Psoas muscle (tissue), 8 donors: ENCODE measurements around the gene PPFIA1. TPM values are rescaled to one million over a fixed set of nuclear protein-coding genes. Genes with fewer than 3 reads are reported as not detected.

ENCODE experiments used
- ATAC-seq, 4 donors: fragments of 200-7000 bp; cut with Tn5 transposase; one replicate each; pipeline ENCODE4 v1.9.1; 2020; ENCODE audit warnings: moderate library complexity in 3 of 4, mild to moderate bottlenecking in 2 of 4
- DNase-seq, 2 donors: peaks; one replicate each; pipeline ENCODE4 v3.0.0-alpha.2; 2020
- H3K27ac ChIP-seq: fragments of 200-600 bp; one replicate; pipeline ENCODE4 v1.8.0; 2022
- H3K27me3 ChIP-seq, 3 donors: fragments of 200-600 bp in 1 of 3; one replicate each; pipeline versions ENCODE4 v1.6.1 to v1.8.0; 2013 to 2022; ENCODE audit warnings: low read length in 2 of 3, mild to moderate bottlenecking in 2 of 3, moderate library complexity in 1 of 3; ENCODE audit not compliant: insufficient read depth in 3 of 3
- H3K36me3 ChIP-seq, 2 donors: fragments of 200-600 bp in 1 of 2; one replicate each; pipeline versions ENCODE4 v1.6.1 to v1.8.0; 2013 to 2022; ENCODE audit warnings: low read depth in 1 of 2, mild to moderate bottlenecking in 1 of 2, moderate library complexity in 1 of 2; ENCODE audit not compliant: insufficient read depth in 1 of 2
- H3K4me1 ChIP-seq: fragments of 200-600 bp; one replicate; pipeline ENCODE4 v1.8.0; 2022
- H3K4me3 ChIP-seq: fragments of 200-600 bp; one replicate; pipeline ENCODE4 v1.8.0; 2022; ENCODE audit warnings: mild to moderate bottlenecking
- H3K9me3 ChIP-seq: fragments of 200-600 bp; one replicate; pipeline ENCODE4 v1.8.0; 2022
- CTCF ChIP-seq: fragments of 200-600 bp; IDR thresholded peaks from one replicate; pipeline ENCODE4 v1.8.0; 2022; ENCODE audit warnings: antibody characterized with exemption
- WGBS, 3 donors: extraction: QIAGEN DNeasy Blood & Tissue Kit; methylation state at CpG; one replicate each; pipeline versions ENCODE4 v1.1.6 to v1.1.7; 2013; 5-methylcytosine and 5-hydroxymethylcytosine counted together
- intact Hi-C, 2 donors: fragments of 100-400 bp; cut with DNase I; formaldehyde crosslinking; loops; one replicate each; pipeline versions ENCODE4 v1.11.0 to v1.14.2; 2022
- polyA plus RNA-seq, 3 donors: library from polyadenylated mRNA; stranded (reverse); fragments of 200-250 nt; gene quantifications; one replicate each; pipeline ENCODE4 v1.2.3, GENCODE V29; 2013
- total RNA-seq, 4 donors: library from RNA; stranded (reverse); fragmentation: NEBNext Ultra II Directional in 2 of 4; extraction: Animal tissue kit (Norgen Biotek cat#: 25700) in 2 of 4; gene quantifications; one replicate each; pipeline versions ENCODE4 v1.2.1 to v1.2.4, GENCODE V29; 2021 to 2023
- donor health status: healthy with polysubstance abuse.
- donor health status: DM: no; HTN: no; CAD: no; lungs with moderate emphysema.
- donor health status: Bipolar disorder and iron deficiency.
- donor health status: healthy.
- donor health status: DM: yes; HTN: yes; CAD: no.
- donor health status: DM: no; HTN: no; CAD: no.
- donor health status: DM: no; HTN: no; CAD: no.
- donor health status: DM: yes; HTN: yes; CAD: no.

Gene PPFIA1
- total and polyA plus RNA-seq, 7 donors = 16.7 to 49.5 (median 34.3) TPM

DNA sequence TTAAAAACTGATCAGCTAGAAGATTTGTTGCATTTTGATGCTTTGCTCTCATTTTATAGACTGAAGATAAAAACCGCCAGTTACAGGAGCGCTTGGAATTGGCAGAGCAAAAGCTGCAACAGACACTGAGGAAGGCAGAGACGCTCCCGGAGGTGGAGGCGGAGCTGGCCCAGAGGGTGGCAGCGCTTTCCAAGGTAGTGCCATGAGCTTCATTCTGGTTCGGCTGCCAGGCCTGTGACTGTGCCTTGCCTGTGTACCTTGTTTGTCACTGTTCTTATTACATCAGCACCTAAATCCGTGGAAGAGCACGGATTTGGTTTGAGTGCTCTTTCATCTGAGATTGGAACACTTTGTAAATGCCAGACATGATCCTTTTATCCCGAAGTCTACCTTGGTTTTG is 61.4 kb downstream of the PPFIA1 start:
- TF ChIP-seq CTCF = no peak
- Histone ChIP-seq H3K9me3 (no peaks in the 10 kb centered on the region), H3K27me3 (no peaks in the 10 kb centered on the region), H3K4me1 (no peaks in the 10 kb centered on the region), H3K4me3 (no peak overlapping the region), H3K36me3 (peaks cover 9 to 99% of the 10 kb centered on the region in 2 donors), H3K27ac (no peak overlapping the region)
- intact Hi-C loops = no loop called here
- no peak for DNase-seq
- peak; percentile 43 to 77 (median 53) for ATAC-seq
- 78 to 89% (median 79%) methylated on average over 10 of the region's 10 CpGs for WGBS, 3 donors

DNA sequence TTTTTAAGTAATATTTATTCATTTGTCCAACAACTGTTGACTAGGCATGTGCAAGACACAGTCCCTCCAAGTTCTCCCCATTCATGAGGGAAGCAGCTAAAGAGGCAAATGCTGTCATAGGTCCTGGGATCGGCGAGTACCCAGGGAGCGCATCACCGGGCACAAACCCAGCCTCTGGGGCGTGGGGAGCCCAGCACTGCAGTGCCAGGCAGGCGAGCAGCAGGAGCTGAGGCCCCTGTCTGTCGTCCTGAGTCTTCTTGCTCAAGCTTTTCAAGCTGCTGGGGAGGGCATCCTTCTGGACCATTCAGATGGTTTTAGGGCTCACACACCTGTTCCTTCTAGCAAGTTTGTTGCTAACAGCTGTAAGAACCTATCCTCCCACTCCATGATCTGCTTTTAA is 62.1 kb downstream of the PPFIA1 start:
- H3K36me3 ChIP-seq = peaks cover 9 to 100% of the 10 kb centered on the region in 2 donors
- DNase-seq (no peak), ATAC-seq (peak in 1 of 4 donors; percentile 42)
- H3K27ac ChIP-seq = no peak overlapping the region
- H3K4me3 ChIP-seq = no peak overlapping the region
- TF ChIP-seq CTCF = no peak
- H3K9me3 ChIP-seq = no peaks in the 10 kb centered on the region
- 90 to 96% (median 92%) methylated on average over 7 of the region's 7 CpGs for WGBS, 3 donors
- no peaks in the 10 kb centered on the region for H3K27me3 ChIP-seq
- intact Hi-C loops = no loop called here
- no peaks in the 10 kb centered on the region for H3K4me1 ChIP-seq

DNA sequence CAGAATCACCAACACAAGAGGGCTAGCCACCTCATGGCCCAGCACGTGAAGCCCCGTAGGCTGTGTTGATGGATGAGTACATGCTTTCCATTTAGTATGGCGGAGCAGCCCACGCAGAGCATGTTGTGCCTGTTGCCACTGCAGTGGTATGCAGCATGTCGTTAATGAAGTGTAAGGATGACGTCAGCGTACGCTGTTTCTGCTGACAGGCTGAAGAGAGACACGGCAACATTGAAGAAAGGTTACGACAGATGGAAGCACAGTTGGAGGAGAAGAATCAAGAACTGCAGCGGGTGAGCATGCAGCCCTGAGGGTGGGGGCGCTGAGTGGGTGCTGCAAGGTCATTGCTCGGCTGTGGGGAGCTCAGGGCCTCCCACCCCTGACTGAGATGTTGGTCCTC is 62.8 kb downstream of the PPFIA1 start:
- ATAC-seq (no peak), DNase-seq (no peak)
- H3K27ac ChIP-seq = no peak overlapping the region
- no peak for TF ChIP-seq CTCF
- intact Hi-C loops = no loop called here
- H3K36me3 ChIP-seq = peaks cover 12 to 100% of the 10 kb centered on the region in 2 donors
- H3K4me1 ChIP-seq = no peaks in the 10 kb centered on the region
- no peaks in the 10 kb centered on the region for H3K9me3 ChIP-seq
- no peak overlapping the region for H3K4me3 ChIP-seq
- WGBS, 3 donors = 91 to 95% (median 94%) methylated on average over 13 of the region's 13 CpGs
- no peaks in the 10 kb centered on the region for H3K27me3 ChIP-seq

DNA sequence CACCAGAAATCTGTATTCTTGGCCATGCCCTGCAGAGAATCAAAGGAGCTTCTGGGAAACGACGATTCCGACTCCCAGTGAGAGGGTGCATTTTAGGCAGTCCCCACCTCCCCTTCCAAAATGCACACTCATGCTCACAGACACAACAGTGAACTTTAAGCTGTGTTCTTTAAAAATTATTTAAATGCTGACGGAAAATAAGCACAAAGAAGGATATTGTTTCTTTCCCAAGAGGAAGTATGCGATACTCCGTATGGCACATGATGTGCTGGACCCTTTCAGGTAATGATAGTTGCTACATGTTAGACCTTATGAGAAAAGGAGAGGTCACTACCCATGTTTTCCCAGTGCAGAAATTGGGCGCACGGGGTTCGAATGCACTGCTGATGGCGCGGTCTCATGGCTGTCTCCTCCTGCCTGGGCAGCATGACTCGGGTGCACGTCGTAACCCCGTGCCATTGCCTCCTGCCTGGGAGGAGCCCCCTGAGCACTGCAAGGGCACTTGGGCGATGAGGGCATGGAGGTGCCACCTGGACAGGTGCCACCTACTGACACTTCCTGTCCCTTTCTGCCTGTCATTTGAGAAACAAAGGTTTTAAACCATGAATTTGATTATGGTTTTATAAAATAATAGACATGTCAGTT is 64.0 kb downstream of the PPFIA1 start:
- H3K4me1 ChIP-seq = no peaks in the 10 kb centered on the region
- no peak for DNase-seq
- WGBS, 3 donors = 92 to 95% (median 94%) methylated on average over 16 of the region's 16 CpGs
- no peak for ATAC-seq
- H3K27me3 ChIP-seq = no peaks in the 10 kb centered on the region
- intact Hi-C loops = no loop called here
- no peak overlapping the region for H3K4me3 ChIP-seq
- no peaks in the 10 kb centered on the region for H3K9me3 ChIP-seq
- H3K27ac ChIP-seq = no peak overlapping the region
- TF ChIP-seq CTCF = no peak
- H3K36me3 ChIP-seq = peaks cover 16 to 100% of the 10 kb centered on the region in 2 donors

DNA sequence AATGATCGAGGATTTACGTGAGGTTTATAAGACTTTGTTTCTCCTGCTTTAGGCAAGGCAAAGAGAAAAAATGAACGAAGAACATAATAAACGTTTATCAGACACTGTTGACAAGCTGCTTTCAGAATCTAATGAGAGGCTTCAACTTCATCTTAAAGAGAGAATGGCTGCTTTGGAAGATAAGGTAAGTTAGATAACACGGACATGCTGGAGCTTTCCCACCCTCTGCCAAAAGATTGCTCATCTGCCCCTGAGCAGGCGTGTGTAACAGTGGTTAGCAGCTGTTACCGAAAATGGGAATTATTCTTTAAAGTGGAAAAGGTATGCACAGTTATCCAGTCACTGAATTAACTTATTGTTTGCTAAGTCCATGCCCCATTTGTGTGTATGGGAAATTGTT is 65.0 kb downstream of the PPFIA1 start:
- ATAC-seq = no peak

More for the DNA sequence above, 65.0 kb downstream of the PPFIA1 start:
- no peak overlapping the region for H3K4me3 ChIP-seq
- intact Hi-C loops = no loop called here
- H3K4me1 ChIP-seq = no peaks in the 10 kb centered on the region
- no peaks in the 10 kb centered on the region for H3K9me3 ChIP-seq
- TF ChIP-seq CTCF = no peak
- H3K27ac ChIP-seq = no peak overlapping the region
- H3K27me3 ChIP-seq = no peaks in the 10 kb centered on the region
- 86 to 90% (median 89%) methylated on average over 7 of the region's 7 CpGs for WGBS, 3 donors
- peaks cover 16 to 100% of the 10 kb centered on the region in 2 donors for H3K36me3 ChIP-seq
- no peak for DNase-seq
